HepG2 (cell line): ENCODE data around the gene KLHDC4. TPM values are rescaled to one million over a fixed set of nuclear protein-coding genes. Genes with fewer than 3 reads are reported as not detected.

ENCODE experiments used
- AHDC1 ChIP-seq: sonication (generic); formaldehyde crosslinking; IDR thresholded peaks from 2 replicates; pipeline ENCODE4 v1.5.1; 2020; ENCODE audit warnings: mild to moderate bottlenecking, missing genetic modification reagents, borderline replicate concordance
- CAMTA2 ChIP-seq: sonication (generic); formaldehyde crosslinking; IDR thresholded peaks from 2 replicates; pipeline ENCODE4 v1.4.0; 2020; ENCODE audit warnings: mild to moderate bottlenecking, missing genetic modification reagents, borderline replicate concordance
- FUBP1 ChIP-seq: sonication (generic); formaldehyde crosslinking; IDR thresholded peaks from 2 replicates; pipeline ENCODE4 v1.5.1; 2020; ENCODE audit warnings: missing genetic modification reagents, mild to moderate bottlenecking, borderline replicate concordance
- KAT7 ChIP-seq: IDR thresholded peaks from 2 replicates; pipeline ENCODE4 v1.6.1; 2018; ENCODE audit warnings: borderline replicate concordance, missing compliant biosample characterization
- PHB2 ChIP-seq: fragments of 450-650 bp; IDR thresholded peaks from 2 replicates; pipeline ENCODE4 v1.6.1; 2018; ENCODE audit not compliant: partially characterized antibody
- PHF20 ChIP-seq: sonication (generic); formaldehyde crosslinking; IDR thresholded peaks from 2 replicates; pipeline ENCODE4 v1.5.0; 2020; ENCODE audit warnings: mild to moderate bottlenecking, missing genetic modification reagents
- POLR2AphosphoS5 ChIP-seq: IDR thresholded peaks from 2 replicates; pipeline ENCODE4 v1.6.1; 2012; ENCODE audit warnings: low read depth, low read length
- RAD21 ChIP-seq: fragments of 450-650 bp; formaldehyde crosslinking; IDR thresholded peaks from 2 replicates; pipeline ENCODE4 v1.5.0; 2020; ENCODE audit warnings: mild to moderate bottlenecking
- SALL2 ChIP-seq: sonication (generic); formaldehyde crosslinking; IDR thresholded peaks from 2 replicates; pipeline ENCODE4 v1.8.1; 2023; ENCODE audit warnings: mild to moderate bottlenecking, missing genetic modification reagents, inconsistent platforms
- ZBTB10 ChIP-seq: sonication (generic); formaldehyde crosslinking; IDR thresholded peaks from 2 replicates; pipeline ENCODE4 v1.4.0; 2020; ENCODE audit warnings: missing genetic modification reagents, borderline replicate concordance
- ZNF205 ChIP-seq: IDR thresholded peaks from 2 replicates; pipeline ENCODE4 v1.6.1; 2018; ENCODE audit warnings: missing biosample characterization, missing genetic modification reagents
- ZNF33A ChIP-seq: sonication (generic); formaldehyde crosslinking; IDR thresholded peaks from 2 replicates; pipeline ENCODE4 v1.5.1; 2020; ENCODE audit warnings: missing genetic modification reagents, mild to moderate bottlenecking, moderate library complexity, borderline replicate concordance
- ZNF639 ChIP-seq: conservative IDR thresholded peaks from 2 replicates; pipeline ENCODE4 v1.6.1; 2018; ENCODE audit warnings: missing genetic modification reagents
- ZNF678 ChIP-seq: sonication (generic); formaldehyde crosslinking; IDR thresholded peaks from 2 replicates; pipeline ENCODE4 v1.4.0; 2020; ENCODE audit warnings: mild to moderate bottlenecking, missing genetic modification reagents
- polyA plus RNA-seq, 8 experiments: library from polyadenylated mRNA; depleted of rRNA in 3 of 8; stranded (reverse) in 7 of 8; unstranded in 1 of 8; fragments of >200 nt; fragmentation: Illumina TruSeq in 4 of 8; extraction: Trizol in 4 of 8; gene quantifications; 2 replicates each; pipeline versions ENCODE4 v1.2.1 to v1.2.3, GENCODE V29; 2011 to 2016; ENCODE audit warnings: low read depth in 4 of 8, missing spikeins in 1 of 8, mixed read lengths in 1 of 8; ENCODE audit not compliant: insufficient read depth in 1 of 8
- total RNA-seq, 5 experiments: library from RNA; depleted of rRNA; stranded (reverse); fragments of >200 nt; fragmentation: Illumina TruSeq; extraction: Trizol; gene quantifications; 2 replicates each; pipeline ENCODE4 v1.2.3, GENCODE V29; 2016; ENCODE audit warnings: low read depth in 1 of 5

Gene KLHDC4
- total and polyA plus RNA-seq, 2 of the 13 experiments (the other 11 are each of a cell fraction or from before 2014, with no cell fraction given), result 18.7 to 31.8 TPM

- no peak for TF ChIP-seq AHDC1 (CRISPR knock-in tag)
- TF ChIP-seq ZNF639 (CRISPR knock-in tag), result peak; percentile 83; the same call in 1 of the 2 replicates
- TF ChIP-seq PHF20 (CRISPR knock-in tag), result peak; percentile 99
- peak; percentile 68; the same call in 1 of the 2 replicates for TF ChIP-seq SALL2
- no peak for TF ChIP-seq RAD21 (CRISPR knock-in tag)
- peak; percentile 40; the same call in 1 of the 2 replicates for TF ChIP-seq ZNF205
- TF ChIP-seq ZNF33A (CRISPR knock-in tag), result 0 out of 2 replicates have a peak, but pooled peaks have one; percentile 68
- TF ChIP-seq FUBP1 (CRISPR knock-in tag), result no peak
- TF ChIP-seq CAMTA2 (CRISPR knock-in tag), result no peak; the same call in 1 of the 2 replicates
- peak; percentile 71 for TF ChIP-seq KAT7 (CRISPR knock-in tag)
- no peak for TF ChIP-seq PHB2
- TF ChIP-seq POLR2AphosphoS5, result peak; percentile 90
- no peak for TF ChIP-seq ZNF678 (CRISPR knock-in tag)
- no peak; the same call in 1 of the 2 replicates for TF ChIP-seq ZBTB10 (CRISPR knock-in tag)
Observed at GRCh38 chr16:87765776-87766484, at the start of gene KLHDC4 (continued).
